Testis (tissue), 3 donors: Measurements from ENCODE around the gene KATNAL2. TPM values are rescaled to one million over a fixed set of nuclear protein-coding genes. Genes with fewer than 3 reads are reported as not detected.
"Not testable (repeated sequence)": the region's sequence is repeated elsewhere in the genome, so short reads cannot be mapped to it uniquely, and the experiment has no call there.

Experiments
- DNase-seq: peaks from one replicate; pipeline ENCODE4 v3.0.0-alpha.2; 2019
- H3K27ac ChIP-seq, 2 donors: fragments of 200-600 bp; sonication (generic); one replicate each; pipeline ENCODE4 v1.5.1; 2019
- H3K27me3 ChIP-seq: fragments of 200-600 bp; sonication (generic); one replicate; pipeline ENCODE4 v1.5.1; 2019
- H3K36me3 ChIP-seq: fragments of 200-600 bp; sonication (generic); one replicate; pipeline ENCODE4 v1.5.1; 2017; ENCODE audit warnings: low read depth; ENCODE audit errors: missing control alignments
- H3K4me1 ChIP-seq: fragments of 200-600 bp; sonication (generic); one replicate; pipeline ENCODE4 v1.5.1; 2019
- H3K4me3 ChIP-seq, 2 donors: fragments of 200-600 bp; sonication (generic); one replicate each; pipeline ENCODE4 v1.5.1; 2017 to 2019
- H3K9me3 ChIP-seq: fragments of 200-600 bp; sonication (generic); one replicate; pipeline ENCODE4 v1.5.1; 2017
- WGBS, 2 donors: methylation state at CpG; one replicate each; pipeline ENCODE4 v1.1.5; 2018; 5-methylcytosine and 5-hydroxymethylcytosine counted together
- intact Hi-C: fragments of 100-400 bp; cut with DNase I; formaldehyde crosslinking; loops from one replicate; pipeline ENCODE4 v1.15.1; 2023; ENCODE audit warnings: low total_unique reads
- polyA plus RNA-seq: library from polyadenylated mRNA; stranded (reverse); fragments of 350-450 nt; fragmentation: Illumina TruSeq; extraction: RNeasy Lipid Tissue Mini Kit (QIAGEN cat#74804); gene quantifications from one replicate; pipeline ENCODE4 v1.2.3, GENCODE V29; 2014; ENCODE audit warnings: low read depth, low replicate concordance; ENCODE audit not compliant: insufficient read depth
- total RNA-seq, 2 donors: library from RNA; depleted of rRNA; stranded (reverse); fragments of >200 nt; gene quantifications; one replicate each; pipeline ENCODE4 v1.2.3, GENCODE V29; 2016

The KATNAL2 gene
- total and polyA plus RNA-seq, 3 donors from 2014 or later: 17.5 to 36.8 (median 36.2) TPM

DNA sequence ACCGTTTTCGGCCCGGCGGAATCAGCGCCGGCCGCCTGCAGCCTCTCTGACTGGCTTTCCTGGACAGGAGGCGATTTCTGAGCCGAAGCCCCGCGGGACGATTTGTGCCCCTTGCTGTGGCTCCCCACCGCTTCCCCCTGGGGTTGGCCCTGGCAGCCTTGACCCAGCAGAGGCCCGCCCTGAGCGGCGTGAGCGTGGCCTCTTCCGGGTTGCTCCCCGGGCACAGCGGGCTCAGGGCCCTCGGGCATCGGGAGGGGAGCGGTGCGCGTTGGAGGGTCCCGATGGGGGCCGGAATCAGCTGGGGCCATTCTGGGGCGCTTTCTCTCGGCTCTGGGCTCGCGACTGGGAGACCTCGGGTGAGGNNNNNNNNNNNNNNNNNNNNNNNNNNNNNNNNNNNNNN is 52.1 kb downstream of the KATNAL2 start:
- H3K9me3 ChIP-seq, intact Hi-C loops, DNase-seq, H3K27ac ChIP-seq, H3K27me3 ChIP-seq, H3K36me3 ChIP-seq, H3K4me1 ChIP-seq, H3K4me3 ChIP-seq: not testable (repeated sequence)
- no CpG with 5 or more reads among the region's 32 CpGs for WGBS, 2 donors

- H3K4me1 ChIP-seq, H3K9me3 ChIP-seq, H3K4me3 ChIP-seq, H3K27me3 ChIP-seq, DNase-seq, intact Hi-C loops, H3K36me3 ChIP-seq, H3K27ac ChIP-seq: not testable (repeated sequence)
- no CpG with 5 or more reads among the region's 10 CpGs for WGBS, 2 donors
These were observed 102.5 kb downstream of the KATNAL2 start for GRCh38 chr18:47019870-47020269.

GRCh38 chr18:47020757-47021156 is 103.4 kb downstream of the KATNAL2 start:
- no CpG with 5 or more reads among the region's 19 CpGs for WGBS, 2 donors
- H3K36me3 ChIP-seq, H3K4me1 ChIP-seq, intact Hi-C loops, H3K4me3 ChIP-seq, H3K9me3 ChIP-seq, DNase-seq, H3K27ac ChIP-seq, H3K27me3 ChIP-seq: not testable (repeated sequence)

DNA sequence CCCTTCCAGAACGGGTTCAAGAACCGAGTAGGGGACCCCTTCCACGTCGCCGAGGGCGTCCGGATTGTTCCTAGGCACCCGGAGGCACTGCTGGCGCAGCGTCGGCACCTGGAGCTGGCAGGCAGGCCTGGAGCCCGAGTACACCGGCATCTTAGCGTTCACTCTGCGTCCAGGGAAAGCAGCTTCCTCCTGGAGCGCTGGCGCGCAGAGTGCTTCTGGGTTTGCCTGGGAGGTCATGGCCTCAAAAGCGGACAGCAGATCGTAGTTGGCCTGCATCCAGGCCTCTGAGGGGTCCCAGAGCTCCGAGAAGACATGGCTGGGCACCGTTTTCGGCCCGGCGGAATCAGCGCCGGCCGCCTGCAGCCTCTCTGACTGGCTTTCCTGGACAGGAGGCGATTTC is 105.4 kb downstream of the KATNAL2 start:
- DNase-seq: peak; percentile 30
- H3K4me1 ChIP-seq, H3K27me3 ChIP-seq, H3K27ac ChIP-seq, H3K36me3 ChIP-seq, H3K9me3 ChIP-seq, intact Hi-C loops, H3K4me3 ChIP-seq: not testable (repeated sequence)
- 70 to 79% methylated on average over 7 to 19 of the region's 29 CpGs for WGBS, 2 donors

GRCh38 chr18:47023769-47024465 is 106.5 kb downstream of the KATNAL2 start:
- H3K36me3 ChIP-seq, H3K4me3 ChIP-seq, DNase-seq, H3K27me3 ChIP-seq, H3K9me3 ChIP-seq, H3K4me1 ChIP-seq, intact Hi-C loops, H3K27ac ChIP-seq: not testable (repeated sequence)
- WGBS, 2 donors: no CpG with 5 or more reads among the region's 55 CpGs

GRCh38 chr18:47025557-47026174 is 108.3 kb downstream of the KATNAL2 start:
- H3K27me3 ChIP-seq, H3K36me3 ChIP-seq, H3K27ac ChIP-seq, intact Hi-C loops, H3K4me3 ChIP-seq, H3K9me3 ChIP-seq, DNase-seq, H3K4me1 ChIP-seq: not testable (repeated sequence)
- WGBS, 2 donors: 59 to 82% methylated on average over 11 of the region's 17 CpGs

GRCh38 chr18:47028738-47029137 is 111.3 kb downstream of the KATNAL2 start:
- H3K9me3 ChIP-seq, H3K4me3 ChIP-seq, H3K27me3 ChIP-seq, intact Hi-C loops, H3K27ac ChIP-seq, H3K36me3 ChIP-seq, DNase-seq, H3K4me1 ChIP-seq: not testable (repeated sequence)
- WGBS, 2 donors: 87% methylated on average over 10 of the region's 29 CpGs; no CpG with 5 or more reads in 1 of the 2 donors

GRCh38 chr18:47029684-47030353 is 112.4 kb downstream of the KATNAL2 start:
- H3K4me3 ChIP-seq, H3K36me3 ChIP-seq, intact Hi-C loops, H3K27me3 ChIP-seq, DNase-seq, H3K27ac ChIP-seq, H3K9me3 ChIP-seq, H3K4me1 ChIP-seq: not testable (repeated sequence)
- WGBS, 2 donors: no CpG with 5 or more reads among the region's 55 CpGs

GRCh38 chr18:47030887-47031286 is 113.5 kb downstream of the KATNAL2 start:
- DNase-seq, intact Hi-C loops, H3K27me3 ChIP-seq, H3K4me1 ChIP-seq, H3K9me3 ChIP-seq, H3K27ac ChIP-seq, H3K36me3 ChIP-seq, H3K4me3 ChIP-seq: not testable (repeated sequence)
- 62 to 93% methylated on average over 4 of the region's 12 CpGs for WGBS, 2 donors
